ENCODE measurements around the gene FANCE.
A peak's percentile ranks its signal among the peaks of the same experiment; 100 is the strongest.

FANCE gene

GRCh38 chr6:35483490-35483889 is 31.4 kb downstream of the FANCE start:
- no peak overlapping the region for H3K18ac ChIP-seq (ENCODE audit: low read length)
- no peak overlapping the region for H4K8ac ChIP-seq (ENCODE audit: low read depth, low read length)
- H3K9ac ChIP-seq (ENCODE audit: low read depth, low read length, poor library complexity), result no peak overlapping the region
- no peak overlapping the region for H3K27ac ChIP-seq (replicated peaks; ENCODE audit: low read length)
- H2AK5ac ChIP-seq (ENCODE audit: low read depth, low read length), result no peak overlapping the region
- H2BK5ac ChIP-seq (ENCODE audit: low read length), result no peak overlapping the region
- H3K9me3 ChIP-seq (replicated peaks in 1 of 2; ENCODE audit: control insufficient read depth in 2 of 2, insufficient read depth in 1 of 2, low read depth in 1 of 2, low read length in 2 of 2), result peaks cover 0 to under 1% of the 10 kb centered on the region in 2 donors
- DNase-seq (ENCODE audit: low spot score), result no peak
- H3K36me3 ChIP-seq (replicated peaks in 1 of 2; ENCODE audit: control insufficient read depth in 2 of 2, insufficient read depth in 2 of 2, low read length in 2 of 2), result peaks cover 13 to 76% of the 10 kb centered on the region in 2 donors
- no peak overlapping the region for H2BK15ac ChIP-seq (ENCODE audit: low read length)
- H3K4me2 ChIP-seq (ENCODE audit: insufficient read depth, low read length, poor library complexity, severe bottlenecking), result no peak overlapping the region
- peaks cover 6% of the 10 kb centered on the region for H3K79me1 ChIP-seq (ENCODE audit: low read depth, low read length)
- no peak overlapping the region for H2BK12ac ChIP-seq (ENCODE audit: low read length)
- H3K23ac ChIP-seq (ENCODE audit: low read depth, low read length, poor library complexity), result no peak overlapping the region
- no peak overlapping the region for H3K4ac ChIP-seq (ENCODE audit: low read length)
- no peaks in the 10 kb centered on the region for H3K27me3 ChIP-seq (ENCODE audit: control insufficient read depth in 3 of 3, insufficient read depth in 3 of 3, low read depth in 1 of 3, low read length in 3 of 3)
- no peak overlapping the region for H2BK120ac ChIP-seq (ENCODE audit: low read depth, low read length)
- H3K4me1 ChIP-seq (ENCODE audit: control insufficient read depth in 2 of 2, insufficient read depth in 1 of 2, low read depth in 1 of 2, low read length in 2 of 2), result peaks cover 3 to 31% of the 10 kb centered on the region in 2 donors
- no CpG with 5 or more reads among the region's 3 CpGs for WGBS, 2 donors (ENCODE audit: extremely low coverage in 2 of 2, insufficient read length in 2 of 2, insufficient replicate concordance in 1 of 2)
- no peak overlapping the region for H3K4me3 ChIP-seq (ENCODE audit: low read length in 2 of 2)
- no peak overlapping the region for H4K91ac ChIP-seq (ENCODE audit: low read depth, low read length, poor library complexity)
- no peak overlapping the region for H3K14ac ChIP-seq (ENCODE audit: low read length)
- H2AFZ ChIP-seq (ENCODE audit: low read length), result no peak overlapping the region

- WGBS, 2 donors (ENCODE audit: extremely low coverage in 2 of 2, insufficient read length in 2 of 2, insufficient replicate concordance in 1 of 2), result no CpG with 5 or more reads among the region's 13 CpGs
- no peak overlapping the region for H3K4me2 ChIP-seq (ENCODE audit: insufficient read depth, low read length, poor library complexity, severe bottlenecking)
- no peak overlapping the region for H3K23ac ChIP-seq (ENCODE audit: low read depth, low read length, poor library complexity)
- H2BK12ac ChIP-seq (ENCODE audit: low read length), result peak overlapping the region; percentile 95
- no peak overlapping the region for H4K91ac ChIP-seq (ENCODE audit: low read depth, low read length, poor library complexity)
- H3K79me1 ChIP-seq (ENCODE audit: low read depth, low read length), result peaks cover 6% of the 10 kb centered on the region
- no peak overlapping the region for H3K27ac ChIP-seq (replicated peaks; ENCODE audit: low read length)
- peak overlapping the region; percentile 71 for H2AK5ac ChIP-seq (ENCODE audit: low read depth, low read length)
- peaks cover 11 to 71% of the 10 kb centered on the region in 2 donors for H3K36me3 ChIP-seq (replicated peaks in 1 of 2; ENCODE audit: control insufficient read depth in 2 of 2, insufficient read depth in 2 of 2, low read length in 2 of 2)
- H3K4ac ChIP-seq (ENCODE audit: low read length), result peak overlapping the region; percentile 32
- no peak overlapping the region for H3K14ac ChIP-seq (ENCODE audit: low read length)
- peak overlapping the region; percentile 54 for H3K18ac ChIP-seq (ENCODE audit: low read length)
- no peak overlapping the region for H3K4me3 ChIP-seq (ENCODE audit: low read length in 2 of 2)
- no peak overlapping the region for H2BK15ac ChIP-seq (ENCODE audit: low read length)
- H2BK5ac ChIP-seq (ENCODE audit: low read length), result peak overlapping the region; percentile 9
- H3K4me1 ChIP-seq (ENCODE audit: control insufficient read depth in 2 of 2, insufficient read depth in 1 of 2, low read depth in 1 of 2, low read length in 2 of 2), result peaks cover 3 to 31% of the 10 kb centered on the region in 2 donors
- H2BK120ac ChIP-seq (ENCODE audit: low read depth, low read length), result no peak overlapping the region
- no peaks in the 10 kb centered on the region for H3K9me3 ChIP-seq (replicated peaks in 1 of 2; ENCODE audit: control insufficient read depth in 2 of 2, insufficient read depth in 1 of 2, low read depth in 1 of 2, low read length in 2 of 2)
- DNase-seq (ENCODE audit: low spot score), result no peak
- H2AFZ ChIP-seq (ENCODE audit: low read length), result no peak overlapping the region
- no peak overlapping the region for H4K8ac ChIP-seq (ENCODE audit: low read depth, low read length)
- no peaks in the 10 kb centered on the region for H3K27me3 ChIP-seq (ENCODE audit: control insufficient read depth in 3 of 3, insufficient read depth in 3 of 3, low read depth in 1 of 3, low read length in 3 of 3)
- H3K9ac ChIP-seq (ENCODE audit: low read depth, low read length, poor library complexity), result peak overlapping the region; percentile 27
Measured at GRCh38 chr6:35483893-35484645, 31.9 kb downstream of the FANCE start.

GRCh38 chr6:35484921-35485392 is 32.8 kb downstream of the FANCE start:
- Histone ChIP-seq H3K23ac (ENCODE audit: low read depth, low read length, poor library complexity) (no peak overlapping the region), H2BK120ac (ENCODE audit: low read depth, low read length) (peak overlapping the region; percentile 99), H2BK12ac (ENCODE audit: low read length) (peak overlapping the region; percentile 98), H3K27me3 (ENCODE audit: control insufficient read depth in 3 of 3, insufficient read depth in 3 of 3, low read depth in 1 of 3, low read length in 3 of 3) (no peaks in the 10 kb centered on the region), H3K9ac (ENCODE audit: low read depth, low read length, poor library complexity) (peak overlapping the region; percentile 65), H3K27ac (replicated peaks; ENCODE audit: low read length) (peak overlapping the region; percentile 63), H3K18ac (ENCODE audit: low read length) (peak overlapping the region; percentile 94), H2AFZ (ENCODE audit: low read length) (no peak overlapping the region), H4K91ac (ENCODE audit: low read depth, low read length, poor library complexity) (peak overlapping the region; percentile 68), H3K36me3 (replicated peaks in 1 of 2; ENCODE audit: control insufficient read depth in 2 of 2, insufficient read depth in 2 of 2, low read length in 2 of 2) (peaks cover 7 to 62% of the 10 kb centered on the region in 2 donors), H3K14ac (ENCODE audit: low read length) (peak overlapping the region; percentile 72), H3K4me3 (ENCODE audit: low read length in 2 of 2) (no peak overlapping the region), H2BK5ac (ENCODE audit: low read length) (peak overlapping the region; percentile 80), H3K4me1 (ENCODE audit: control insufficient read depth in 2 of 2, insufficient read depth in 1 of 2, low read depth in 1 of 2, low read length in 2 of 2) (peaks cover 9 to 36% of the 10 kb centered on the region in 2 donors), H3K4ac (ENCODE audit: low read length) (peak overlapping the region; percentile 70), H4K8ac (ENCODE audit: low read depth, low read length) (no peak overlapping the region), H3K9me3 (replicated peaks in 1 of 2; ENCODE audit: control insufficient read depth in 2 of 2, insufficient read depth in 1 of 2, low read depth in 1 of 2, low read length in 2 of 2) (no peaks in the 10 kb centered on the region), H2AK5ac (ENCODE audit: low read depth, low read length) (peak overlapping the region; percentile 71), H3K4me2 (ENCODE audit: insufficient read depth, low read length, poor library complexity, severe bottlenecking) (peak overlapping the region; percentile 41), H2BK15ac (ENCODE audit: low read length) (peak overlapping the region; percentile 98), H3K79me1 (ENCODE audit: low read depth, low read length) (peaks cover 6% of the 10 kb centered on the region)
- no peak for DNase-seq (ENCODE audit: low spot score)
- WGBS, 2 donors (ENCODE audit: extremely low coverage in 2 of 2, insufficient read length in 2 of 2, insufficient replicate concordance in 1 of 2), result no CpG with 5 or more reads among the region's 7 CpGs

DNA sequence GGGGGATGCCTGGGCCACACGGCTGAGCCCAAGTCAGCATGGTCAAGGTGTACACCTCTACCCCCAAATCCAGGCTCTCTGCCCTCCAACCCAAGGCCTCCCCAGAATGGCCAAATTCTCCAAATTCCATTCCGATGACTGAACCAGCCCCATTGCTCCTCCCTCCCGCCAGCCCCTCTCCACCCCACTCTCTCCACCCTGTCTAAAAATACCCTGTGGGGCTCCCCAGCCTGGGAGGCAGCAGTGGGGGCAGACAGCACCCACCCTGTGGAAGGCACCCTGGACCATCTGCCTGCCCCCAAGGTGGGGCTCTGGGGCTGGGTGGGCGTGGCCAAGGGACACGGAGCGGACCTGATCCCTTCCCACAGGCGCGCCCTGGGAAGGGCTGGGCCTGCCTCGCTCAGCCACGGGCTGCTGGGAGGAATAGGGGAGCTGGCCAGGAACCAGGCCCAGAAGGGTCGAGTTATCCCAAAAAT is 33.3 kb downstream of the FANCE start:
- H2BK120ac ChIP-seq (ENCODE audit: low read depth, low read length), result peak overlapping the region; percentile 99
- peak overlapping the region; percentile 47 for H3K9ac ChIP-seq (ENCODE audit: low read depth, low read length, poor library complexity)
- H3K18ac ChIP-seq (ENCODE audit: low read length), result peak overlapping the region; percentile 94
- no peak overlapping the region for H4K8ac ChIP-seq (ENCODE audit: low read depth, low read length)
- H3K23ac ChIP-seq (ENCODE audit: low read depth, low read length, poor library complexity), result no peak overlapping the region
- H3K4me1 ChIP-seq (ENCODE audit: control insufficient read depth in 2 of 2, insufficient read depth in 1 of 2, low read depth in 1 of 2, low read length in 2 of 2), result peaks cover 14 to 38% of the 10 kb centered on the region in 2 donors
- H3K4me3 ChIP-seq (ENCODE audit: low read length in 2 of 2), result no peak overlapping the region
- no CpG with 5 or more reads among the region's 11 CpGs for WGBS, 2 donors (ENCODE audit: extremely low coverage in 2 of 2, insufficient read length in 2 of 2, insufficient replicate concordance in 1 of 2)
- peak overlapping the region; percentile 80 for H2BK5ac ChIP-seq (ENCODE audit: low read length)
- H3K27me3 ChIP-seq (ENCODE audit: control insufficient read depth in 3 of 3, insufficient read depth in 3 of 3, low read depth in 1 of 3, low read length in 3 of 3), result no peaks in the 10 kb centered on the region
- H4K91ac ChIP-seq (ENCODE audit: low read depth, low read length, poor library complexity), result peak overlapping the region; percentile 68
- H2BK12ac ChIP-seq (ENCODE audit: low read length), result peak overlapping the region; percentile 98
- H3K4me2 ChIP-seq (ENCODE audit: insufficient read depth, low read length, poor library complexity, severe bottlenecking), result peak overlapping the region; percentile 41
- H3K14ac ChIP-seq (ENCODE audit: low read length), result peak overlapping the region; percentile 72
- DNase-seq (ENCODE audit: low spot score), result peak; percentile 67
- H3K9me3 ChIP-seq (replicated peaks in 1 of 2; ENCODE audit: control insufficient read depth in 2 of 2, insufficient read depth in 1 of 2, low read depth in 1 of 2, low read length in 2 of 2), result no peaks in the 10 kb centered on the region
- H3K4ac ChIP-seq (ENCODE audit: low read length), result peak overlapping the region; percentile 70
- H3K36me3 ChIP-seq (replicated peaks in 1 of 2; ENCODE audit: control insufficient read depth in 2 of 2, insufficient read depth in 2 of 2, low read length in 2 of 2), result peaks cover 6 to 58% of the 10 kb centered on the region in 2 donors
- peak overlapping the region; percentile 86 for H3K27ac ChIP-seq (replicated peaks; ENCODE audit: low read length)
- H2BK15ac ChIP-seq (ENCODE audit: low read length), result peak overlapping the region; percentile 98
- no peak overlapping the region for H2AFZ ChIP-seq (ENCODE audit: low read length)
- H2AK5ac ChIP-seq (ENCODE audit: low read depth, low read length), result peak overlapping the region; percentile 71
- peaks cover 6% of the 10 kb centered on the region for H3K79me1 ChIP-seq (ENCODE audit: low read depth, low read length)
